ENCODE data around the gene CCSER2. TPM values are rescaled to one million over a fixed set of nuclear protein-coding genes. Genes with fewer than 3 reads are reported as not detected.

CCSER2 gene
- total RNA-seq, 1 experiment from 2014 or later = 56.6 TPM

GRCh38 chr10:84367256-84367655 lies 38.9 kb downstream of the CCSER2 start:
- H3F3A ChIP-seq (ENCODE audit: insufficient read depth, low read depth) = peaks cover 6% of the 10 kb centered on the region; the same call in 1 of the 2 replicates
- H3K27ac ChIP-seq = no peak overlapping the region
- no peaks in the 10 kb centered on the region for H3K9me3 ChIP-seq (ENCODE audit: insufficient read depth, low read depth)
- H3K9me2 ChIP-seq (ENCODE audit: insufficient read depth) = no peaks in the 10 kb centered on the region
- intact Hi-C loops (cut with micrococcal nuclease; ENCODE audit: unreplicated experiment) = no loop called here
- H3K4me3 ChIP-seq = no peak overlapping the region
- CTCF ChIA-PET = no interaction called here
- peaks cover 17% of the 10 kb centered on the region; the same call in 1 of the 2 replicates for H3K79me2 ChIP-seq (ENCODE audit: low read depth)
- H3K27me3 ChIP-seq (ENCODE audit: insufficient read depth, low read depth) = no peaks in the 10 kb centered on the region
- no peak overlapping the region for H2AFZ ChIP-seq
- BruUV-seq (replicated peaks) = no TSS peak
- peaks cover 13% of the 10 kb centered on the region; the same call in 1 of the 2 replicates for H3K36me3 ChIP-seq (ENCODE audit: low read depth)
- H3K4me2 ChIP-seq = no peak overlapping the region
- H3K4me1 ChIP-seq (replicated peaks; ENCODE audit: insufficient read depth) = peaks cover 25% of the 10 kb centered on the region
- POLR2A ChIA-PET (ENCODE audit: unreplicated experiment) = no interaction called here
- DNase-seq = no peak
- TF ChIP-seq EZH2 (IDR thresholded peaks at IDR 0.05; ENCODE audit: low read depth) = no peak
- TF ChIP-seq CTCF (conservative IDR thresholded peaks at IDR 0.05) = no peak
- no peaks in the 10 kb centered on the region; the same call in 1 of the 2 replicates for H4K20me1 ChIP-seq (ENCODE audit: insufficient read depth)

GRCh38 chr10:84368828-84369227 lies 40.4 kb downstream of the CCSER2 start:
- Histone ChIP-seq H3K9me3 (ENCODE audit: insufficient read depth, low read depth) (no peaks in the 10 kb centered on the region), H3K4me1 (replicated peaks; ENCODE audit: insufficient read depth) (peaks cover 25% of the 10 kb centered on the region), H3K4me2 (no peak overlapping the region), H3K4me3 (no peak overlapping the region), H3K9me2 (ENCODE audit: insufficient read depth) (no peaks in the 10 kb centered on the region), H3K36me3 (ENCODE audit: low read depth) (peaks cover 13% of the 10 kb centered on the region), H3K27me3 (ENCODE audit: insufficient read depth, low read depth) (no peaks in the 10 kb centered on the region), H3F3A (ENCODE audit: insufficient read depth, low read depth) (peaks cover 6% of the 10 kb centered on the region; the same call in 1 of the 2 replicates), H4K20me1 (ENCODE audit: insufficient read depth) (0 out of 2 replicates have a peak, but pooled peaks cover under 1% of the 10 kb centered on the region), H3K27ac (no peak overlapping the region), H2AFZ (no peak overlapping the region), H3K79me2 (ENCODE audit: low read depth) (peaks cover 15% of the 10 kb centered on the region; the same call in 1 of the 2 replicates)
- ChIA-PET CTCF (no interaction called here), POLR2A (ENCODE audit: unreplicated experiment) (no interaction called here)
- TF ChIP-seq CTCF (conservative IDR thresholded peaks at IDR 0.05) = no peak
- DNase-seq = no peak
- BruUV-seq (replicated peaks) = no TSS peak
- intact Hi-C loops (cut with micrococcal nuclease; ENCODE audit: unreplicated experiment) = no loop called here

GRCh38 chr10:84370283-84370682 lies 41.9 kb downstream of the CCSER2 start:
- TF ChIP-seq EZH2 (IDR thresholded peaks at IDR 0.05; ENCODE audit: low read depth) = no peak
- TF ChIP-seq CTCF (conservative IDR thresholded peaks at IDR 0.05) = no peak
- Histone ChIP-seq H2AFZ (no peak overlapping the region), H3K9me3 (ENCODE audit: insufficient read depth, low read depth) (no peaks in the 10 kb centered on the region), H3K27ac (0 out of 2 replicates have a peak overlapping the region, but pooled peaks have one; percentile 12), H3K79me2 (ENCODE audit: low read depth) (peaks cover 15% of the 10 kb centered on the region; the same call in 1 of the 2 replicates), H3K9me2 (ENCODE audit: insufficient read depth) (no peaks in the 10 kb centered on the region), H3K4me2 (peak overlapping the region; percentile 27), H3K4me3 (no peak overlapping the region), H3K4me1 (replicated peaks; ENCODE audit: insufficient read depth) (peaks cover 23% of the 10 kb centered on the region), H3K27me3 (ENCODE audit: insufficient read depth, low read depth) (no peaks in the 10 kb centered on the region), H3K36me3 (ENCODE audit: low read depth) (peaks cover 13% of the 10 kb centered on the region), H3F3A (ENCODE audit: insufficient read depth, low read depth) (peaks cover 2% of the 10 kb centered on the region; the same call in 1 of the 2 replicates), H4K20me1 (ENCODE audit: insufficient read depth) (peaks cover 11% of the 10 kb centered on the region; the same call in 1 of the 2 replicates)
- ChIA-PET POLR2A (ENCODE audit: unreplicated experiment) (interaction anchor here (0.6 kb wide), 1 partner anchor 170 kb away, joined by 4 read pairs; no protein-coding TSS in a partner anchor), CTCF (interaction anchor here (1.2 kb wide), 1 partner anchor 60 kb away, joined by 3 read pairs; no protein-coding TSS in a partner anchor)
- intact Hi-C loops (cut with micrococcal nuclease; ENCODE audit: unreplicated experiment) = no loop called here
- DNase-seq = peak in 1 of 2 experiments; percentile 82
- BruUV-seq (replicated peaks) = no TSS peak
